ENCODE results near the gene SEC63.
A peak's percentile ranks its signal among the peaks of the same experiment; 100 is the strongest.
"Not testable (repeated sequence)": the region's sequence is repeated elsewhere in the genome, so short reads cannot be mapped to it uniquely, and the experiment has no call there.

SEC63 gene

DNA sequence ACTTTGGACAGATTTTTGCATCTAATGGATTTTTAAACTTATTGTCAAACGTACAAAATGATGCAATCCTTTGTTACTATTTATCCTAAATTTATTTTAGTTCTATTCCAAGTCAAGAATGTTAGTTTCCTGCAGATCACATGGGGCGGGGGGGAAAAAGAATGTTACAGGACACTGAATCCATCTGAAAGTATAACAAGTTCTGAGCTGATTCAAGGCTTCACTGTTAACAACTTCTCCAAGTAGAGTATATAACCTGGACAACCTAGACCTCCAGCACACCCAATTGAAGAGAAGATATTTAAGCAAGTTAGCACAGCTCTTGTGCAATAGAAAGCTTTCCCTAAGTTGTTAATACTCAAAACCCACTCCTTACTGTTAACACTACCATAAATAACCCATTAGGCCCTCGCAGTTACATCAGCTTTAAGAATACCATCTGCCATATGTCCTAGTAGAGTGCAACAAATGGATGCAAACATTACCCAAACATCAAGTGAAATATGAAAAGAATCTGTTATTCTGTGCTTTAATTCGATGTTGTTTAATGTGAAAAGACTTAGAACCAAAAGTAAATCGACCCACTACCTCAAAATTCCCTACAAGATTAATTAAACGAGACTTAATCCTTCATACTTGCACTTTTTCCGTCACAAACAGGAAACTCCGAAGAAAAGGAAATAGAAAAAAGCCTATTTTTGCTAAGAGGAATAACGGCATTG is 1.3 kb downstream of the SEC63 start:
- peaks cover 25% of the 10 kb centered on the region for H3K36me3 ChIP-seq (ENCODE audit: insufficient read depth, low read length)
- H4K20me1 ChIP-seq (ENCODE audit: insufficient read depth, low read length), result no peaks in the 10 kb centered on the region
- peak overlapping the region; percentile 92 for H3K4me3 ChIP-seq (ENCODE audit: low read depth, low read length, poor library complexity, severe bottlenecking)
- H2AFZ ChIP-seq (ENCODE audit: low read length), result no peak overlapping the region
- peak overlapping the region; percentile 68 for H3K27ac ChIP-seq (ENCODE audit: low read depth, low read length, poor library complexity, severe bottlenecking)
- no peaks in the 10 kb centered on the region for H3F3A ChIP-seq (ENCODE audit: insufficient read depth, low read length)
- no peaks in the 10 kb centered on the region for H3K9me3 ChIP-seq (ENCODE audit: low read length)
- H3K4me2 ChIP-seq (ENCODE audit: low read length), result peak overlapping the region; percentile 79
- peaks cover 48% of the 10 kb centered on the region for H3K79me2 ChIP-seq (ENCODE audit: insufficient read depth, low read length)
- H3K27me3 ChIP-seq (ENCODE audit: insufficient read depth, low read length), result no peaks in the 10 kb centered on the region
- TF ChIP-seq, protein P1, sequence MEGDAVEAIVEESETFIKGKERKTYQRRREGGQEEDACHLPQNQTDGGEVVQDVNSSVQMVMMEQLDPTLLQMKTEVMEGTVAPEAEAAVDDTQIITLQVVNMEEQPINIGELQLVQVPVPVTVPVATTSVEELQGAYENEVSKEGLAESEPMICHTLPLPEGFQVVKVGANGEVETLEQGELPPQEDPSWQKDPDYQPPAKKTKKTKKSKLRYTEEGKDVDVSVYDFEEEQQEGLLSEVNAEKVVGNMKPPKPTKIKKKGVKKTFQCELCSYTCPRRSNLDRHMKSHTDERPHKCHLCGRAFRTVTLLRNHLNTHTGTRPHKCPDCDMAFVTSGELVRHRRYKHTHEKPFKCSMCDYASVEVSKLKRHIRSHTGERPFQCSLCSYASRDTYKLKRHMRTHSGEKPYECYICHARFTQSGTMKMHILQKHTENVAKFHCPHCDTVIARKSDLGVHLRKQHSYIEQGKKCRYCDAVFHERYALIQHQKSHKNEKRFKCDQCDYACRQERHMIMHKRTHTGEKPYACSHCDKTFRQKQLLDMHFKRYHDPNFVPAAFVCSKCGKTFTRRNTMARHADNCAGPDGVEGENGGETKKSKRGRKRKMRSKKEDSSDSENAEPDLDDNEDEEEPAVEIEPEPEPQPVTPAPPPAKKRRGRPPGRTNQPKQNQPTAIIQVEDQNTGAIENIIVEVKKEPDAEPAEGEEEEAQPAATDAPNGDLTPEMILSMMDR (IDR thresholded peaks at IDR 0.05; ENCODE audit: low read length), result no peak
- no peak for TF ChIP-seq EZH2 (IDR thresholded peaks at IDR 0.05; ENCODE audit: borderline replicate concordance, low read length)
- no peaks in the 10 kb centered on the region for H3K9me2 ChIP-seq (ENCODE audit: low read depth, low read length)
- H3K4me1 ChIP-seq (ENCODE audit: insufficient read depth, low read length, severe bottlenecking), result peaks cover 21% of the 10 kb centered on the region
- peak overlapping the region; percentile 90 for H3K9ac ChIP-seq (ENCODE audit: low read length)

DNA sequence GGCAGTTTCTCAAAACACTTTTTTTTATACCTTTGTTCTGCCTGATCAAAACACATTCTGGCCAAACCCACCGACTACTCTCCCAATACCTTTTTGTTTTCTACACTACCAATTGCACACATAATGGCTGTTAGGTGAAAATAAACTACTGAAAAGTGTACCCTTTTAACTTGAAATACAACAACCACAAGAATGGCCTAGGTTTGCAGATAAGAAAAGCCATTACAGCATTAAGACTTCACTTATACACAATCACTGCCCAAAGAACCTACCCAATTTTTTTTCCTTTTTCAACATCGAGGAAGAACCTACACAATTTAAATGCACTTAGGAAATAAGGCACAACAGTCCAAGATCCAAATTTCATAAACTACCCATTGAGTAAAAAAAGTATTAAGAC is 1.8 kb downstream of the SEC63 start:
- Histone ChIP-seq H3K27me3 (ENCODE audit: insufficient read depth, low read length) (no peaks in the 10 kb centered on the region), H4K20me1 (ENCODE audit: insufficient read depth, low read length) (no peaks in the 10 kb centered on the region), H3K79me2 (ENCODE audit: insufficient read depth, low read length) (peaks cover 54% of the 10 kb centered on the region), H3K4me2 (ENCODE audit: low read length) (peak overlapping the region; percentile 79), H3K36me3 (ENCODE audit: insufficient read depth, low read length) (peaks cover 30% of the 10 kb centered on the region), H3K27ac (ENCODE audit: low read depth, low read length, poor library complexity, severe bottlenecking) (peak overlapping the region; percentile 68), H3K9me3 (ENCODE audit: low read length) (no peaks in the 10 kb centered on the region), H2AFZ (ENCODE audit: low read length) (no peak overlapping the region), H3K4me1 (ENCODE audit: insufficient read depth, low read length, severe bottlenecking) (peaks cover 21% of the 10 kb centered on the region), H3F3A (ENCODE audit: insufficient read depth, low read length) (no peaks in the 10 kb centered on the region), H3K9ac (ENCODE audit: low read length) (peak overlapping the region; percentile 90), H3K9me2 (ENCODE audit: low read depth, low read length) (no peaks in the 10 kb centered on the region), H3K4me3 (ENCODE audit: low read depth, low read length, poor library complexity, severe bottlenecking) (peak overlapping the region; percentile 92)
- TF ChIP-seq, protein P1 (IDR thresholded peaks at IDR 0.05; ENCODE audit: low read length), result no peak
- TF ChIP-seq EZH2 (IDR thresholded peaks at IDR 0.05; ENCODE audit: borderline replicate concordance, low read length), result no peak

DNA sequence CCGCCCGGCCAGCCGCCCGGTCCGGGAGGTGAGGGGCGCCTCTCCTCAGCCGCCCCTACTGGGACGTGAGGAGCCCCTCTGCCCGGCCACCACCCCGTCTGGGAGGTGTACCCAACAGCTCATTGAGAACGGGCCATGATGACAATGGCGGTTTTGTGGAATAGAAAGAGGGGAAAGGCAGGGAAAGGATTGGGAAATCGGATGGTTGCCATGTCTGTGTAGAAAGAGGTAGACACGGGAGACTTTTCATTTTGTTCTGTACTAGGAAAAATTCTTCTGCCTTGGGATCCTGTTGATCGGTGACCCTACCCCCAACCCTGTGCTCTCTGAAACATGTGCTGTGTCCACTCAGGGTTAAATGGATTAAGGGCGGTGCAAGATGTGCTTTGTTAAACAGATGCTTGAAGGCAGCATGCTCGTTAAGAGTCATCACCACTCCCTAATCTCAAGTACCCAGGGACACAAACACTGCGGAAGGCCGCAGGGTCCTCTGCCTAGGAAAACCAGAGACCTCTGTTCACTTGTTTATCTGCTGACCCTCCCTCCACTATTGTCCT is 4.1 kb downstream of the SEC63 start:
- Histone ChIP-seq H3K79me2 (ENCODE audit: insufficient read depth, low read length) (peaks cover 77% of the 10 kb centered on the region), H3K4me1 (ENCODE audit: insufficient read depth, low read length, severe bottlenecking) (peaks cover 21% of the 10 kb centered on the region), H3K36me3 (ENCODE audit: insufficient read depth, low read length) (peaks cover 33% of the 10 kb centered on the region)
- not testable (repeated sequence) for H2AFZ ChIP-seq (ENCODE audit: low read length); H3F3A ChIP-seq (ENCODE audit: insufficient read depth, low read length); H3K27me3 ChIP-seq (ENCODE audit: insufficient read depth, low read length); H3K4me2 ChIP-seq (ENCODE audit: low read length); H3K27ac ChIP-seq (ENCODE audit: low read depth, low read length, poor library complexity, severe bottlenecking); H4K20me1 ChIP-seq (ENCODE audit: insufficient read depth, low read length); H3K9me2 ChIP-seq (ENCODE audit: low read depth, low read length); H3K9me3 ChIP-seq (ENCODE audit: low read length); H3K4me3 ChIP-seq (ENCODE audit: low read depth, low read length, poor library complexity, severe bottlenecking); H3K9ac ChIP-seq (ENCODE audit: low read length)

All from OCI-LY1 (cell line).